Endometrial microvascular endothelial cells (primary cell): Measurements from ENCODE around the gene TMEM9B. TPM values are rescaled to one million over a fixed set of nuclear protein-coding genes. Genes with fewer than 3 reads are reported as not detected.
"Not testable (repeated sequence)": the region's sequence is repeated elsewhere in the genome, so short reads cannot be mapped to it uniquely, and the experiment has no call there.

Experiments used
- in situ Hi-C: cut with HindIII; loops from 2 replicates; pipeline ENCODE4 v1.10.0; 2017; ENCODE audit warnings: low sequenced_read_pairs, low pct_unique_long_range_greater_than_20kb; ENCODE audit errors: inconsistent ontology term
- total RNA-seq: library from RNA; depleted of rRNA; stranded (reverse); fragments of >200 nt; gene quantifications from one replicate; pipeline ENCODE4 v1.2.3, GENCODE V29; 2015; ENCODE audit errors: inconsistent ontology term

The TMEM9B gene
- total RNA-seq, 1 donor from 2014 or later = 33.6 TPM

DNA sequence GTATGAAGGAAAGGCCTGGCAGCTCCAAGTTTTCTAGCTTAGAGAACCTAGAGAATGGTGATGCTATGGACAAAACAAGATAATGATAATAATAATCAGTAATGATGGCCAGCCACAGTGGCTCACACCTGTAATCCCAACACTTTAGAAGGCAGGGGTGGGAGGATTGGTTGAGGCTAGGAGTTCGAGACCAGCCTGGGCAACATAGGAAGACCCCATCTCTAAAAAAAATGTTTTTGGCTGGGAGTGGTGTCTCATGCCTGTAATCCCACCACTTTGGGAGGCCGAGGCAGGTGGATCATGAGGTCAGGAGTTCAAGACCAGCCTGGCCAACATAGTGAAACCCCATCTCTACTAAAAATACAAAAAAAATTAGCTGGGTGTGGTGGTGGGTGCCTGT is 28.5 kb downstream of the TMEM9B start:
- in situ Hi-C loops = not testable (repeated sequence)

DNA sequence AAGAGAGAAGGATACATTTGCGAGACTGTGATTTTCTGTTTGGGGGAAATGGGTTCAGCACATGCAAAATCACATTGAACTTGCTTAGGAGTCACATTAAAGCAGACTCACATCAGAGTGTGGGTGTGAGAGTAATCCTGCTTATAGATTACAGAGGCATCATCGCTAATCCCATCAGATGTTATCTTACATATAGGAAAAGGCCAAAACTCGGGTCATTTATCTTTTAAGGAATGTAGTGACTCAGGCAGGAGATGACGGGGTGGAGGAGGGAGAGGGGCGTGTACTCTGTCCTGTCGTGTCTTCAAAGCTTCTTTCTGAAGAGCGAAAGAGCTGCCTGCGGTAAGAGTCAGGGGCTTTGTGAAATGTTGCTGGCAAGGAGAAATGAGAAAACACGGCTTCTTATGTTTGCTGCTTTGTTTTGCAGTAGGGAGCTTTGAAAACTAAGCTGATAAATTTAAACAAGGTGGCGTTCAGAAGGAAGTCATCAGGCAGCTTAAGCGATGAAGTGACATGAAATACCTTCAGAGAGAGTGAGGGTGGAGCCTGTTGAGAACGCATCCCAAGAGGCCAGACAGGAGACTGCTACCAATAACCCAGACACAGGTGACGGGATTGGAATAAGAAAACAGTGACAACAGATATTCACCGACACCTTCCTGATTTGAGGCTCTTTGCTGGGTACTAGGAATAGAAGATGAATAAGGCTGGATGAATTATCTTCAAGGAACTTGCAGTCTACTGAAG is 29.3 kb downstream of the TMEM9B start:
- in situ Hi-C loops = no loop called here

DNA sequence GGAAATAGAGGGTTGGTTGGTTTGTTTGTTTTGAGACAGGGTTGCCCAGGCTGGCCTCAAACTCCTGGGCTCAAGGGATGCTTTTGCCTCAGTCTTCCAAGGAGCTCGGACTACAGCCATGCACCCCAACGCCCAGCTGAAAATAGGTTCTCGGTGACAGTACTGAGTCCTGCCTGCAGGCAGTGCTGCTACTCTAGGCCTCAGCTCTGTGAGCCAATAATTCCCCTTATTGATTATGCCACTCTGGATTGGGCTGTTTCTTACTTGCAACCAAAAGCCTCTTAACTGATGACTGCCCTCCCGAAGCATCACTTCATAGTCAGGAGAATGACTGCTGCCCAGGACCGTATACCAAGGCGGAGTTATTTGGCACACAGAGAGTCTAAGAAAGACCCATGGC is 30.3 kb downstream of the TMEM9B start:
- in situ Hi-C loops = no loop called here

DNA sequence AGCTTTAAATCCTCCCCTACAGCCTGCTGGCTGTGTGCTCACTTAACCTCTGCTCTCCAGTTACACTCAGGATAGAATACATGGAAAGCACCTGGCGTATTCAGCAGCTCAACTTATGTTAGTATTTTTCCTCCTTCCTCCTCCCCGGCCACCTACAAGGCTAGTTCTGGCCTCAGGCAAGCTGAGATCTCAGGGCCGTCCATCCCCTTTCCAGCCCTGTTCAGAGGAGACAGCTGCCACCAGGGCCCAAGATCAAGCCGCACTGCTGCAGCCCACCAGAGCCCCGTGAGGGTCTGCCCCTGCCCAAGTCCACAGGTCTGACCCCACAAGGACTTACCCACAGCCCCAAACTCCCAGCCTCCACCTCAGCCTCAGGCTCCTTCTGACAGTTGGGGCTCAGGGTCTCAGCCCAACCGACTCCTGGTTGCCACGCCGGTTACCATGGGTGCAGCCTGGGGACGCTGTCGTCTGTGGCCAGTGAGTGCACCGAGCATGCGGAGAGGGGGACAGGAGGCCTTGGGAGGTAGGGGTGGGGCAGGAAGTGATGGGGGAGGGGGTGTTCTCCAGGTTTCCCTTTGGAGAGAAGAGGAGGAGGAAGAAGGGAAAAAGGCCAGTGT is 31.6 kb downstream of the TMEM9B start, which contains the start of gene C11orf16:
Gene C11orf16 (minus strand): TSS at position 384 of the 617 bp plus-strand sequence. CDS start 639 bp downstream, outside the sequence.
- in situ Hi-C loops = no loop called here

DNA sequence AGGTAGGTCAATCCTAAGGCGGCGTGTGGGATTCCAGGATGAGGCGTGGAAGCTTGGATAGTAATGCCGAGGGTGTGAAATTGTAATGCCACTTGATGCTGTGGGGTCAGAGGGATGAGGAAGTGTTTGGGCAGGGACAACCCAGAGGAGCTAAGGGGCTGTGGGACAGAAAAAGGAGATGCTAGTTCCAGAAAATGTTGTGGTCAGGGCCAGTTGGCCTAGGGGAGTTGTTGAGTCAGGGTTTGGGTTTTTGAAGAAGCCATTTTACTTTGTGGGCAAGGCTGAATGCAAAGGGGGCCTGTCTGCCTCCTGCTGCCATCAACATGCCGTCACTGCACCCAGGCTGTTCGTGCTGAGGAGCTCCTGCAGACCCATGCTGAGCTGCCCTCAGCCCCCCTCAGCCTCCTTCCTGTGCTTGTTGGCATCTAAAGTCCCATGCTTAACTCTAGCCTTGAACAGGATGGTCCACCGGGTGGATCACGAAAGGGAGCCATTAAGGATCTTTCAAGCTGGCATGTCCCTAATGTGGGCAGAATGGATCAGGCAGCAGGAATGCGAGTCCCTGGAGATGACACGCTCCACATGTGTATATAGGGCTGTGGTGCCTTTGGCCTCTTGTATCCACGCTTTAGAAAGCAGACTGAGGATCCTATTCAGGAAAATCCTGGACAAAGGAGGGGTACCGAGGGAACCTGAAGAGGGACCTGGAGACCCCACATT is 33.6 kb downstream of the TMEM9B start:
- in situ Hi-C loops = no loop called here

DNA sequence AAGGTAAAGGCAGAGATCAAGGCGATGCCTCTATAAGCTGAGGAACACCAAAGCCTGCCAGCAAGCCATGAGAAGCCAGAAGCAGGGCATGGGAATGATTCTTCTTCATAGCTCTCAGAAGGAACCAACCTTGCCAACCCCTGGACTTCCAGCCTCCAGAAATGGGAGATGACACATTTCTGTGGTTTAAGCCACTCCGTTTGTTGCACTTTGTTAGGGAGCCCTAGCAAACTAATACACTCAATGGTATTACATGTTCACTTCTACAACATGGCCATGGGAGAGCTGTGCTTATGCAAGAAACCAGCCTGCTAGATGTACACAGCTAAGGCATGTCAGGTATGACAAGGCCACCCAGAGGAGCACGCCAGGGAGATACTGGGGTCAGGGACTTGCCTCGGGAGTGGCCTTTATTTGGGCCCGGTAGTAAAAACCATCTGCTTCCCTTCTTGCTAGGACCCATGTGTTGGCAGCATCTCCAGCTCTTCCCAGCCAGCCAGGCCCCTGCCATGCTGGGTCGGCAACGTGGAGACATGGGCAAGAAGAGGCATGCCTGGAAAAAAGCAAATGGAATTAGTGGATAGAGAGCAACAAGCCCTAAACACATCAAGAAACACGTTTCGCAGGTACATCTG is 35.1 kb downstream of the TMEM9B start:
- in situ Hi-C loops = no loop called here

DNA sequence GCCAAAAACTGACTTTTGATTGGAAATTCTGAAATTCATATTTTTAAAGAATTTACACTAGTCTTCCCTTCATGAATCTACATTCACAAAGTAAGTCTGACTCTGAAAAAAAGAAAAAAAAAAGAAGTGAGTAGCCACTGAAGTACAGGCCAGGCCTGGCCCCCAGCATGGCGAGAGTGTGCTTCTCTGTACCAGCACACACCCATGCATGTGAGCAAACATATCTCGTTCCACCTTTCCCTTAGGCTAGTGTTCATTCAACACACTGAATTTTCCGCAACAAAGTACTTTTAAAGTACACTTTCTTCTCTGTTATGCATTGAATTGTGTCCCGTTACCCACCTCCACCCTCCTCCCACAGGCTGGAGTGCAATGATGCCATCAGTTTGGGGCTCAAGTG is 36.0 kb downstream of the TMEM9B start:
- in situ Hi-C loops = no loop called here

DNA sequence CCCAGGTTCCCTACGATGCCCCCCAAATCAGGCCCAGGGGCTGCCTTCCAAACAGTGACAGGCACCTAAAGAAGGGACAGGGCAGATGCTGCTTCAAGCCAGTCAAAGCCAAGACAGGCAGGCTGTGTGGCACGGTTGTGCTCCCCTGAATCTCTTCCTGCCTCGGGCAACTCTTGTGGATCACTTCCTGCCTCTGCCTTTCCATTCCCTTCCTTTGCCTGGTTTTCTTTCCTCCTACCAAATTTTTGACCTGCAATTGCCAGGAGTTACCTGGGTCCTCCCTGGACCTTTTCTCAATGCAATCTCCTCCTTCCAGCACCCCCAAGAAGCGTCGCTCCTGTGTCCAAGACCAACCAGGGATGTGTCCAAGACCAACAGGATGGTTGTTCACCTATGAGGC is 37.0 kb downstream of the TMEM9B start:
- in situ Hi-C loops = no loop called here

DNA sequence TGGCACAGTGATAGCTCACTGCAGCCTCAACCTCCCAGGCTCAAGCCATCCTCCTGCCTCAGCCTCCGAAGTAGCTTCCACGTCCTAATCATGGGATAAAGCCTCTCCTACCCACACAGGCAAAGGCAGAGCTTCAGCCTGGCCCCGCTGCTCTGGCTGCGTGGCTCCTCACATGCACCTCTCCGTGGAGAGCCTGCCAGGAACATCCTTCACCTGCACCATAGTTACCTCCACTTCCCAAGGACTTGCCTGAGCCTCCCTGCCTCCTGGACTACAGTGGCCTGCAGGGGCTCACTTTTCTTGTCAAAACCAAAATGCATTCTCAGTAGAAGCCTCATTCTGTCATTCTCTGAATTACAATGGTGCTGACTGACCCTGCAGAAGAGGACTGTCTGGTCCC is 38.0 kb downstream of the TMEM9B start:
- in situ Hi-C loops = no loop called here

DNA sequence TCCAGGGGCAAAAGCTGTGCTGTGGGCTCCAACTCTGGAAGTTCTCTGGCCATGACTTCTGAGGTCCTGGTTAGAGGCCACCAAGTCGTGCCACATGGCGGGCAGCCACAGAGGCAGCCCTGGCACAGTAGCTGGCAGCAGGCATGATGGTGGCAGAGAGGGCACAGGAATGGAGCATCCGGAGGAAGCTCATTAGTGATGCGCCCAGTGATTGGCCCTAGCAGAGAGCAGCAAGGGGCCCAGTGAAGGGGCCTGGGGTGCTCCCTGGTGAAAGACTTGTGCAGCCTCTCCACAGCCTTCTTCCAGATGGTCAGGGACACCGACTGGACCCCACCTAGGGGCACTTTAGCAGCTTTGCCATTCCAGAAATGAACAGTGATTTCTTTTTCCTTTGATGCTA is 38.5 kb downstream of the TMEM9B start:
- in situ Hi-C loops = no loop called here

DNA sequence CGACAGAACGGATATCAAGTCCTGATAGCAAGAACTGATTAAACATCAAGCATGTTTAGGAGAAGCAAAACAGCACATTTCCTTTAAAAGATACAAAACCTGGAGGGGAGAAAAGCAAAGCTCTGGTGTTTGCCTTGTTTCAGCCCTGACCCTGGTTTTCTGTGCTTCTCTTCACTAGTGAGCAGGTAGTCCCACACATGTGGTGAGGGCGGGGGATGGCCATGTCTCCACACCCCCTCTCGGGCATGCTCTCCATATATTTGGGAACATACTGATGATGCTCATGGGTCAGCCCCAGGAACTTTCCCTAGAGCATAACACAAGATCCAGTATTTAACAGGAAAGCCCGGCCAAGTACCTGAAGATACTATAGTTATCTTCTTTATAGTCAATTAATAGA is 41.6 kb downstream of the TMEM9B start:
- in situ Hi-C loops = no loop called here

DNA sequence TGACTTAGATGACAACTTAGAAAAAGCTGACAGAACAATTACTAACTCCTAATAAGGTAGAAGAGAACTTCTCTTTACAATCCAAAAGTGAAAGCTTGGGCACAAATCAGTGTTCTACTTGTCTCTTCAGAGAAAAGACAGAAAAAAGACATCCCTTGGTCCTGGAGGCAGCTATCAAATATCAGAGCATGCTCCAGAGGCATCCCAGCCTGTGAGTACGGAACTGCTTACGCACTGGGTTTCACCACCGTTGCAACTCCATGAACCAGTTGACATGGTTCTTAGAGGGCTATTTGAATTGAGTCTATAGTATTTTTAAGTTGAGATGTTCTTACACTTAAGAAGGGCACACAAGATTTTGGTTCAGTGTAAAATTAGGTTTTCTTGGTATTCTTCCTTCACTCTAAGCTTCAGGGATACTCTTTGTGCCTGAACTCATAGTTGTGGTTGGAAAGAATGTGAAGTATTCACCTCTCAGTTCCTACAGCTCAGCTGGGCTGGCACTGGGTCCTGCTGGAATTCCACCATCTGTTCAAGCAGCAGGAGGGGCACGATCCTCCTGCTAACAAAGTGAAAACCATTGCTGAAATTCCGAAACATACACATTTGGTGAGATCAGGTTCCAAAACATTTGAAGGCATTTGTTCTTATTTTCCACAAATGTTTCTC is 47.0 kb downstream of the TMEM9B start:
- in situ Hi-C loops = no loop called here

DNA sequence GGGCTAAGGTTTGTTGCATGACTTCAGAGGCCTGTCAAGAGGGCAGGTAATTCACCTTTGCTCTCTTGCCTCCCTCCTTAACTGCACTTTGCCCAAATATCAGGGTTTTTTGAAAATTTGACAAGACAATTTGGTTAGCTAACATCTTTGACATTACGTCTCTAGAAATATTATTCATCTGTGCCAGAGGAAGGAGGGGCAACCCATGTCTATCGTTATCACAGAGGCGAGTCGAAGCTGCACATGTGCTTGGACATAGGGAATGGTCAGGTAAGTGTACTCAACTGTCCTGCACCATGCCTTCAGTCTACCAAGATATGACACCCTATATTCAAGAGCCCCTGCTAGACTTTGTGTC is 49.6 kb downstream of the TMEM9B start:
- in situ Hi-C loops = no loop called here

DNA sequence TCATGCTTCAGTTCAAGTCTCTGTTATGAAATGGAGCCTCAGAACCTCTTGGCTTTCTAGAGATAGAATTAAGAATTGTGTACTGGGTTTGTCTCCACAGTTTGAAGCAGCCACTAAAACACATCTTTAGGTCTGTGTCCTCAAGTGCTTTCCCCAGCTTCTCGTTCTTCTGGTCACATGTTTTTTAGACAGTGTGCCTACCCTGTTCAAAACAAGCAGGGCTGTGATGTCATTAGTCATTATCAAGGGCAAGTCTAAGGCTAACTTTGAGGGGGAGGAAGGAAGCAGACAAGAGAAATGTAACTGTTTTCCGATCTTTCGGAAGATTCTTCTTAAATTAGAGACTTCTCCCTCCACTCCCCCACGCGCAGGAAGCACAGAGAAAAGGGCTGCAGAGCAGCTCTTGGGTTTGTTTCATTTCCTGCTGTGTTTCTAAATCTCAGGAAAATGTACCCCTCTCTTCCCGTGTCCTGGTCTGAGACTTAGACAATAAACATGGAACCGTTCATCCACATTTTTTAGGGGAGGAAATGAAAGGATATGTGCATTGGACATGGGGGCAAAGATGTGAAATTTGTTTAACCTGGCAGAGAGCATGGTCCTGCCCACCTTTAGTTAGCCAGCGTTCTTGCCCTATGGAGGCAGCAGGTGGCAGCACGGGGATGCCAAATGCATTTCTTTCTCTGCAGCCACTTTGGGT is 50.1 kb downstream of the TMEM9B start:
- in situ Hi-C loops = no loop called here

DNA sequence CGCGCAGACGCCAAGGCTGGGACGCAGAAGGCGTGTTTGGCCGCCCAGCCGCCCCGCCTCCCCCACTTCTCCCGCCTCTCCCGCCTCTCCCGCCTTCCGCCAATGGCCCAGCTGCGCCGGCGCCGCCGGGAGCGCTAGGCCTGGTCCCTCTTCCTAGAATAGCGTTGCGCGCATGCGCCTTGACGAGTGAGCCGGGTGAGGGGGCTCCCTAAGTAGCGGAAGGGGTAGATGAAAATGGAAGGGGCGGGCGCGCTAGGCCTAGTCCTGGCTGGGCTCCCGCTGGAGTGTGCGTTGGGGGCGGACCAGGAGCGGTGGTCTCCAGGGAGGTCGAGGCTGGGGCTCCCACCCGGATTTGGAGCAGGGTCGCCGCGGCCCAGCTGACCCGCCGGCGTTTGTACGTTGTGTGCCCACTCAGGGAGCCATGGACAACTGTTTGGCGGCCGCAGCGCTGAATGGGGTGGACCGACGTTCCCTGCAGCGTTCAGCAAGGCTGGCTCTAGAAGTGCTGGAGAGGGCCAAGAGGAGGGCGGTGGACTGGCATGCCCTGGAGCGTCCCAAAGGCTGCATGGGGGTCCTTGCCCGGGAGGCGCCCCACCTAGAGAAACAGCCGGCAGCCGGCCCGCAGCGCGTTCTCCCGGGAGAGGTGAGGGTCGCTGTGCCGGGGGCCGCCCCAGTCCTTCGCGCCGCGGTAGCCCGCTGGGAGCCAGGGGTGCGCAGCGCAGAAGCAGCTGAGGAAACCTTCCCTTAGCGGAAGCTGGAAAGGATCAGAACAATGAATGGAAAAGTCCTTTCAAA is 53.0 kb downstream of the TMEM9B start, which contains the start of gene AKIP1:
Gene AKIP1 (plus strand): TSS at position 161 of the 795 bp plus-strand sequence. CDS start 261 bp downstream, at position 422.
- in situ Hi-C loops = no loop called here

DNA sequence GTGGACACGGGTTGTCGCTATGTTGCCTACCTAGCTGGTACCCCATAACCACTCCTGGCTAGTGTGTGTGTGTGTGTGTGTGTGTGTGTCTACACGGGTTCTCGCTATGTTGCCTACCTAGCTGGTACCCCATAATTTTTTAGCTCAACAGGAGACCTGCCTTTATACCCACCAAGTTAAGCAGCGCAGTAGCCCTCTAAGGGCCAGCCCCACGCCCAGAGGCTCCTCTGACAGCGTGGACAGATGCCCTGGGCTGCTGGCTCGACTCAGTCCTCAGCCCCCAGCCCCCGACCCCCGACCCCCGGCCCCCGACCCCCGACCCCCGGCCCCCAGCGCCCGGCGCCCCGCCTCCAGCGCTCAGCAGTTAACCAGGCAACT is 53.6 kb downstream of the TMEM9B start:
- in situ Hi-C loops = no loop called here

DNA sequence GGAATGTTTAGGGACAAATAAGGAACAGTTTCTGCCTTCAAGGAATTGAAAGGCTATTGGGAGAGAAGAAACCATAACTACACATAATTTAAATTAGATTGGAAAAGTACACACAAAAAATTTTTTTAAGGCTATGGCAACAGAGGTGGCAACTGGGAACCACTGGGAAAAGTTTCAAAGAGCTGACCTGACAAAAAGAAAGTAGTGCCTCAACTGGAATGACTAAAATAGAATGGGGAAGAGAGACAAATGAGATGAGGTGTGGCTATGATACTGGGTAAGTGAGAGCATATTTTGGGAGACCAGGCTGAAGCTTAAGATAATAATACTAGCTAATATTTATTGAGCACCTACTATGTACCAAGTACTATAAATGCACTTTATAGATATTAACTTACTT is 56.1 kb downstream of the TMEM9B start:
- in situ Hi-C loops = no loop called here

DNA sequence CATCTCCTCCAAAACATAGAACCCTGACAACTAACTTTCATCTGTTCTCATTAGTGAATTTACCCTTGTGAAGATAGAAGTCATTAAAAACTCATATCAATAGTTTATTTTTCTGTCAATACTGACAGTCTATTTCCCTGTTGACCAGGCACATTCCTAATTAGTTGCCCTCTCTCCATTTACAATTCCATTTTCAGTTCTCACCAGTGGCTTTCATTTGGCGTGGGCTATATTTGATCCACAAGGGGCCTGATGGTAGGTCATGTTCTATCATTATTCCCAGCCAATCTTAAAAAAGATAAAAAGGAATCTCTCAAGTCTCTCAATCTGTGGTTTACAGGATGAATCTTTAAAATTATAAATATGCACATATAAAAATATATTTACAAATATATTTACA is 57.1 kb downstream of the TMEM9B start:
- in situ Hi-C loops = no loop called here
